HG03469 (cell line): ENCODE data around the gene SORCS2.

ENCODE experiments used
- ATAC-seq: cut with Tn5 transposase; IDR thresholded peaks from one replicate; pipeline ENCODE4 v1.9.1; 2021; ENCODE audit warnings: mild to moderate bottlenecking, moderate library complexity, moderate number of reproducible peaks; ENCODE audit not compliant: unreplicated experiment

Gene SORCS2

GRCh38 chr4:7241597-7242125 lies 49.3 kb downstream of the SORCS2 start:
- ATAC-seq = no peak

- ATAC-seq = no peak
These were observed 50.4 kb downstream of the SORCS2 start for GRCh38 chr4:7242766-7243165.

- no peak for ATAC-seq
These were observed 51.4 kb downstream of the SORCS2 start for GRCh38 chr4:7243609-7244330.

DNA sequence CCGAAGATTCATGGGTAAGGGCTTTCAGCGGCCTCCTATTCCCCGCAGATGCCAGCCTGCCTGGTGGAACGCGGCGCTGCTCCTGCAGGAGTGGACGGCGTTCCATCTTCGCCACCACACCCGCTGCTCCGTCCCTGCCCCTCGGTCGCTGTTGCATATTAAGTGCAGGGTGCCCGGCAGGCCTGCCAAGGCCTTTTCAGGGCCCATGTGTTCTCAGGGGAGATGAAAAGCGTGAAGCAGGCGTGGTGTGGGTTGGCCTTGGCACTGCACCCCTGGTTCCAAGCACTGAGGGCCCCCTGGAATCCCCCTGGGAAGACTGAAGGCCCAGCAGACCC lies 52.0 kb downstream of the SORCS2 start:
- ATAC-seq = no peak

DNA sequence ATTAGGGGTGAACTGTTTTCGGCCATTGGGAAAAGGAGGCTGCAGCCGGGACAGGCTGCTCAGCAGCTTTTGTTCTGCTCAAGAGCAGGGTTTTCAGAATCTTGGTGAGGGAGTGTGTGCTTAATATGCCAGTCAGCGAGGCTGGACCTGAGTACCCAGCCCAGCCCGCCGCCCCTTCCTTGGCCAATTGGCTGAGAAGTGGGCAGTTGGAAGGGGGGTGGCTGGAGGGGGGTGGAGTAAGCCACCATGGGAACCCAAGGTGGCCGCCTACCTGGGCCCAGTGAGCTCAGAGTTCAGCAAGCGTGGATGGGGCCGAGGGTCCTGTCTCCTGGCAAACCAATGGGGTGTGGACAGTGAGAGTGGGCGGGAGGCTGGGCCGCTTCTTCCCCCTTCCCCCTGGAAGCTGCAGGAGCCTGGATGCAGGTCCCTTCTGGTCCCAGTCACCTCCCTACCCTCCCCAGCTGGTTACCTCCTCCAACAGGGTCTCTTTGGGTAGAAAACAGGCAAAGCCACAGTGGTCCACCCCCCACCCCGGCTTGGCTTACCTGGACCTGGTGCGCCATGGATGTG lies 52.5 kb downstream of the SORCS2 start:
- ATAC-seq = no peak

DNA sequence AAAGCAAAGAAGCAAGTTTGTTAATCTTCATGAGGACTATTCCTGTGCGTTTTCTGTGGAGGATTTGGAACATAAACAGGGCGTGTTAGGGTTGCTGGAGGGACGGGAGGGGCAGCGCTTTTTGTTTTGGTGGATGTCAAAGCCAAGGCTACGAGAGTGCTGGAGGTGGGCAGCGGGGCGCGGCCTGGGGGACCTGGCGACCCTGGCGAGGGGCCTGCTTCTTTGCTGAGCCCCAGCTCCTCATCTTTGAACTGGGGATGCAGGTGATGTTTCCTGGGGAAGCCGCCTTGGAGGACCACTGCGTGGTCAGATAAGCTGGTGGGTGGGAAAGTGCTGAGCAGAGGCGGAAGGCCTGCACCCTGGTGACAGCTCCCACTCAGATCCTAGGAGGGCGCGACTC lies 55.2 kb downstream of the SORCS2 start:
- ATAC-seq = no peak

GRCh38 chr4:7247946-7248345 lies 55.6 kb downstream of the SORCS2 start:
- ATAC-seq = no peak

GRCh38 chr4:7248857-7249256 lies 56.5 kb downstream of the SORCS2 start:
- no peak for ATAC-seq

DNA sequence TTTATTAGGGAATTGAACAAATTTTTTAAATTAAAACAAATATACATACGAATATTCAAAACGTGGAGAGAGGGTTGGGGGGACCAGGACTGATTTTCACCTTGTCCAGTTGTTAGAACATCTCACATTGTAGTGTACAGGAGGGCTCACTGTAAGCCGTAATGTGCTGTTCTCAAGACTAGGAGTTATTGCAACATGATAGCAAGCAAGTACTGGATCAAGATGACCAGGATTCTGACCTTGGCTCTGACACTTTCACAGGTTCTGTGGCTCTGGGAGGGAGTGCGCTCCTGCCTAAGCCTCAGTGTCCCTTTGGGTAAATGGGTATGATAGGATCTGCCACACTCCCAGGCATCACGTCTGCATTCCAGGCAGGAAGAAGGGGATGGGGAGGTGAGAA lies 59.0 kb downstream of the SORCS2 start:
- ATAC-seq = no peak

DNA sequence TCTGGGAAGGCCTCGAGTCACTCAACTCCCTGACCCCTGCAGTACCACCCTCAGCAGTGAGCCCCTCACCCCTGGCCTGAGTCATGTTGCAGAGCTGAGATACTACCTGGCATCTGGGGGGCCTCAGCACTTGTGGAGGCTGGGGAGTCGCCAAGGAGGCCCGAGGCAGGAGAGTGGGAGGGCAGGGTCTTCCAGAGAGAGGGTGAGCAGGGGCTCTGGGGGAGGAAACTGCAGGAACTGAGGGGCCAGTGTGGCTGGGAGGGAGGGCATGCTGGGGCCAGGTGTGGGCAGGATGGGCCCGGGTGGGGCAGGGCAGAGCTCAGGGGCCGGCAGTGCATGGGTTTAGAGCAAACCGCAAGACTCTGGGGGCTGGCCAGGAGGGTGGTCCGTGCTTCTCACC lies 59.7 kb downstream of the SORCS2 start:
- no peak for ATAC-seq

DNA sequence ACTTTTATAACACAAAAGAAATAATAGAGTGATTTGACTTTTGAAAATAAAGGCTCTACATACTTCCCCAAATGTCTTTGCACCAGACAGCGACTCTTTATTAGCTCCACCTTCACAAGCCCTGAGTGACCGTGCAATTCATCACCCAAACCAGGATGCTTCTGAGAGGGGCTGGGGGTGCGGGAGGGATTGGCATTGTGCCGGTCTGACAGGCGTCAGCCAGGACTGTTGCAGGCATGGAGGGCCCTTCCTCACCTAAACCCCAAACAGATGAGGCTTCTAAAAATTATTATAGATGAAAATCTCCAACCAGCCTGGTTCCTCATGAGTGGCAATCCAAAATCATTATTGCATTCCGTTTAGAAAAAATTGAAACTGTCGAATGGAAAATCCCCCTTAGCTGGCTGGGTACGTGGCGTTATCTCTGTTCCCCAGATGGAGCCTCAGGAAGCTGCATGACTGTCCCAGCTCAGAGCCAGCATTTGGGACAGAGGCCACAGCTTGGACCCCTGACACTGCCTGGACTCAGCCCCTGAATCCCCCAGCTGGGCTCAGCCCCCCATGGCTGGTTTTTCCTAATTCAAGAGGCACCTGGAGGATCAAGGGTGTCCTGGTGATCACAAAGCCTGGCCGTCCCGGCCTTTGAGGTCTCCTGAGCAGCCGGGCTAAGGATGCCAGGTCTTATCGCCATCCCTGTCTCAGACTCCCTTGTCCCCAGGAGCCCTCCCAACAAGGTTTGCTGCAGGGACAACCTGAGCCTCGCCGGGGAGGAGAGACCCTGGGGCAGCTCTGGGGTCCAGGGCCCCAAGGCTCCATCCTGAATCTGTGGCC lies 60.4 kb downstream of the SORCS2 start:
- ATAC-seq = no peak

DNA sequence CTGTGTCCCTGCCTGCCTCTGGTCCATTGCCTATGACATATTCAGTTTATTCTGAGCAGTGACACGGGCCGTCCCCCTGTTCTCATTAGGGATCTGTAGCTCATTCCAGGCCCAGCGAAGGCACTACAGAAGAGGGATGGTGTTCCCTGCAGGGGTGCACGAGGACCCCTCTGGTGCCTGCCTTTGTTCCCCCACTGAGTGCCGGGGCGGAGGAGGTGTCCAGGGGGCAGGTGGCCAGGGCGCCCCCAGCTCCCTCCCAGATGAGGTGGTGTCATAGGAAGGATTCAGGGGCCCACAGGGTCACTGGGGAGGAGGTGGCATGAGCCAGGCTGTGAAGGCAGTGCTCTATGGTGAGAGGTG lies 61.0 kb downstream of the SORCS2 start:
- no peak for ATAC-seq

GRCh38 chr4:7253837-7254236 lies 61.5 kb downstream of the SORCS2 start:
- no peak for ATAC-seq

DNA sequence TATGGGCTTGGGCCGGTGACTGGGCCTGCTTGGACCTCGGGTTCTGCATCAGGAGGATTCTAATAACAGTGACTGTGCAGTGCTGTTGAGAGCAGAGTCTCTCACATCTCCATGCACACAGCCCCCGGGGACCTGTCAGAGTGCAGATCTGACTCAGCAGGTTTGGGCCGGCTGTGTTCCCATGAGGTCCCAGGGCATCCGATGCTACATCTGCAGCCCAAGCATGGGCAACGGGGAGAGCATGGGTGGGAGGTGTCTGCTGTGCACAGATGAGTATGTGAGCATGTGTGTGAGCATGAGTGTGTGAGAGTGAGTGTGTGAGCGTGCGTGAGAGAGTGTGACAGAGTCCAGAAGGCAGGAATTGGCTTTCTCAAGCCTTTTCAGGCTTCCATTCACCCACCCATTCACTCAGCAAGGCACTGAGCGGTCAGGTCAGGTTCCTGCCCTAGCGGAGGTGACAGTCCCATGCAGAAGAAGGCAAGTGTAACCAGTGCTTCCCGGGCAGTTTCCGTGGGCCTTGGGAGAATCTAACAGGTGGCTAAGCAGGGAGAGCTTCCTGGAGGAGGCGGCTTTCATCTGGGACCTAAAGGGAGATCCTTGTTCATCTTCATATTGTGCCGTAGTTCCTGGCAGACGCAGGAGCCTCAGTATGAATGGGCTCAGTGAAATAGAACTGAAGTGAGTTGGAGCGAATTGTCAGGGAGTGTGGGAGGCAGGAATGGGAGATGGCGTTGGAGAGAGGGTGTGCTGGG lies 62.6 kb downstream of the SORCS2 start:
- peak; percentile 93 for ATAC-seq

GRCh38 chr4:7255488-7255881 lies 63.1 kb downstream of the SORCS2 start:
- ATAC-seq = no peak

DNA sequence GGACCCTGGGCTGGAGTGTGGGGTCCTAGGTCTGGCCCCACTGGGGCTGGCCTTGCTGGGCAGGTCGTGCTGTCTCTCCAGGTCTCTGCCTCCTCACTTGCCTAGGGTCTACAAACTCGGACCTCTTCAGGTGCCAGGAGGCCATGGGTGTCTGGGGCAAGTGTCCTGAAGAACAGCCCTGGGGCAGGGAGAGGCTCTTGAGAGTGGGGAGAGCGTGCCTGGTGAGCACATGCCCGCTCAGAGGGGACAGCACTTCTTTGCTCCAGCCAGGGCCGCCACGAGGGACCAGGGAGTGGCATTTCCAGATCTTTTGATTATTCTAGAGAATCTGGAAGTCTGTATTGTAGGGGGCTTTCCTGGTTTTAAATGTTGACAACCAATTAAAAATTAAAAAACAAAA lies 63.7 kb downstream of the SORCS2 start:
- no peak for ATAC-seq

- ATAC-seq = no peak
These were observed 64.9 kb downstream of the SORCS2 start for GRCh38 chr4:7256984-7257810.

GRCh38 chr4:7259039-7259438 lies 66.7 kb downstream of the SORCS2 start:
- no peak for ATAC-seq

GRCh38 chr4:7260569-7260968 lies 68.2 kb downstream of the SORCS2 start:
- no peak for ATAC-seq

- ATAC-seq = no peak
These were observed 68.7 kb downstream of the SORCS2 start for GRCh38 chr4:7261087-7261486.
